ENCODE data around the gene CLIC4. TPM values are rescaled to one million over a fixed set of nuclear protein-coding genes. Genes with fewer than 3 reads are reported as not detected.
"Not testable (repeated sequence)": the region's sequence is repeated elsewhere in the genome, so short reads cannot be mapped to it uniquely, and the experiment has no call there.

CLIC4 gene
- total and polyA plus RNA-seq, 2 donors (not counting 1 experiment from before 2014, with no cell fraction given): 28.5 to 123 TPM

- Histone ChIP-seq H3K4me1 (ENCODE audit: control insufficient read depth in 2 of 2, insufficient read depth in 2 of 2, low read length in 2 of 2) (peaks cover 17 to 18% of the 10 kb centered on the region in 2 donors), H2AFZ (ENCODE audit: insufficient read depth, low read depth, low read length, poor library complexity, severe bottlenecking) (no peak overlapping the region), H3K79me2 (ENCODE audit: control insufficient read depth, insufficient read depth, low read length) (peaks cover 96% of the 10 kb centered on the region), H4K20me1 (ENCODE audit: control insufficient read depth, insufficient read depth, low read length, poor library complexity, severe bottlenecking) (peaks cover 83% of the 10 kb centered on the region), H3K27me3 (replicated peaks in 1 of 4; ENCODE audit: control extremely low read depth in 1 of 4, control insufficient read depth in 3 of 4, insufficient read depth in 4 of 4, low read length in 3 of 4) (no peaks in the 10 kb centered on the region), H3K27ac (ENCODE audit: low read length in 2 of 2) (no peak overlapping the region), H3K9ac (ENCODE audit: low read length) (no peak overlapping the region), H3K36me3 (replicated peaks in 1 of 2; ENCODE audit: control extremely low read depth in 1 of 2, control insufficient read depth in 1 of 2, extremely low read depth in 1 of 2, insufficient read depth in 2 of 2, low read length in 1 of 2) (peaks cover 0 to 3% of the 10 kb centered on the region in 2 experiments), H3K4me3 (ENCODE audit: control extremely low read depth in 1 of 5, extremely low read depth in 1 of 5, insufficient read depth in 1 of 5, low read depth in 2 of 5, low read length in 4 of 5) (no peak overlapping the region), H3K9me3 (ENCODE audit: control extremely low read depth in 1 of 3, control insufficient read depth in 2 of 3, insufficient read depth in 1 of 3, low read length in 2 of 3) (no peaks in the 10 kb centered on the region), H3K4me2 (replicated peaks; ENCODE audit: low read depth, low read length, poor library complexity, severe bottlenecking) (no peak overlapping the region)
- H3K27ac Mint-ChIP-seq: no peak overlapping the region
- CTCF ChIA-PET: interaction anchor here (1.5 kb wide), 1 partner anchor 91 kb away, joined by 5 read pairs; no protein-coding TSS in a partner anchor
- intact Hi-C loops (cut with micrococcal nuclease): loop anchor here (5.0 kb wide), 2 partner anchors 33 to 47 kb away; partner anchors contain the start of gene CLIC4
- ATAC-seq (ENCODE audit: low read depth) (no peak), DNase-seq (no peak)
- no peaks in the 10 kb centered on the region for H3K9me3 Mint-ChIP-seq (ENCODE audit: insufficient read depth)
- TF ChIP-seq EZH2 (IDR thresholded peaks at IDR 0.05; ENCODE audit: borderline replicate concordance, insufficient read depth, low read depth, low read length, poor library complexity, severe bottlenecking) (no peak), CTCF (IDR thresholded peaks at IDR 0.05) (no peak)
- POLR2A ChIA-PET: no interaction called here
- WGBS (ENCODE audit: insufficient coverage): 94% methylated on average over 3 of the region's 5 CpGs
- peaks cover 60% of the 10 kb centered on the region for H3K4me1 Mint-ChIP-seq
- H3K4me3 Mint-ChIP-seq: no peak overlapping the region
- H3K27me3 Mint-ChIP-seq: no peaks in the 10 kb centered on the region
Measured at GRCh38 chr1:24779689-24780464, 34.6 kb downstream of the CLIC4 start.

- H3K36me3 ChIP-seq (replicated peaks in 1 of 2; ENCODE audit: control extremely low read depth in 1 of 2, control insufficient read depth in 1 of 2, extremely low read depth in 1 of 2, insufficient read depth in 2 of 2, low read length in 1 of 2); H3K27me3 Mint-ChIP-seq; H3K9ac ChIP-seq (ENCODE audit: low read length); DNase-seq; H3K27ac ChIP-seq (ENCODE audit: low read length in 2 of 2); ATAC-seq (ENCODE audit: low read depth); H3K9me3 Mint-ChIP-seq (ENCODE audit: insufficient read depth); H3K9me3 ChIP-seq (ENCODE audit: control extremely low read depth in 1 of 3, control insufficient read depth in 2 of 3, insufficient read depth in 1 of 3, low read length in 2 of 3); H3K4me2 ChIP-seq (replicated peaks; ENCODE audit: low read depth, low read length, poor library complexity, severe bottlenecking); POLR2A ChIA-PET; H2AFZ ChIP-seq (ENCODE audit: insufficient read depth, low read depth, low read length, poor library complexity, severe bottlenecking); H3K27me3 ChIP-seq (replicated peaks in 1 of 4; ENCODE audit: control extremely low read depth in 1 of 4, control insufficient read depth in 3 of 4, insufficient read depth in 4 of 4, low read length in 3 of 4); H3K4me3 ChIP-seq (ENCODE audit: control extremely low read depth in 1 of 5, extremely low read depth in 1 of 5, insufficient read depth in 1 of 5, low read depth in 2 of 5, low read length in 4 of 5); H3K4me3 Mint-ChIP-seq; H3K27ac Mint-ChIP-seq: not testable (repeated sequence)
- Histone ChIP-seq H4K20me1 (ENCODE audit: control insufficient read depth, insufficient read depth, low read length, poor library complexity, severe bottlenecking) (peaks cover 83% of the 10 kb centered on the region), H3K4me1 (ENCODE audit: control insufficient read depth in 2 of 2, insufficient read depth in 2 of 2, low read length in 2 of 2) (peaks cover 16 to 17% of the 10 kb centered on the region in 2 donors), H3K79me2 (ENCODE audit: control insufficient read depth, insufficient read depth, low read length) (peaks cover 96% of the 10 kb centered on the region)
- CTCF ChIA-PET: interaction anchor here (0.7 to 1.5 kb wide), 3 partner anchors 50 to 262 kb away, joined by 3 to 7 read pairs (median 4); no protein-coding TSS in a partner anchor
- intact Hi-C loops (cut with micrococcal nuclease): loop anchor here (5.0 kb wide), 1 partner anchor 33 kb away; the partner anchor contains the start of gene CLIC4
- H3K4me1 Mint-ChIP-seq: peaks cover 59% of the 10 kb centered on the region
- 88% methylated on average over 4 of the region's 8 CpGs for WGBS (ENCODE audit: insufficient coverage)
Measured at GRCh38 chr1:24780626-24781025, 35.4 kb downstream of the CLIC4 start.

Data from B cell (primary cell).